Stimulated activated CD8-positive, alpha-beta memory T cell treated with anti-CD3 and anti-CD28 coated beads, Interleukin-15, amount 100 ng/mL, for 1 hour (primary cell): ENCODE measurements around the gene INPP5E.

Source experiments
- DNase-seq: peaks from one replicate; pipeline ENCODE4 v3.0.0-alpha.2; 2020; ENCODE audit warnings: low read depth

INPP5E gene

DNA sequence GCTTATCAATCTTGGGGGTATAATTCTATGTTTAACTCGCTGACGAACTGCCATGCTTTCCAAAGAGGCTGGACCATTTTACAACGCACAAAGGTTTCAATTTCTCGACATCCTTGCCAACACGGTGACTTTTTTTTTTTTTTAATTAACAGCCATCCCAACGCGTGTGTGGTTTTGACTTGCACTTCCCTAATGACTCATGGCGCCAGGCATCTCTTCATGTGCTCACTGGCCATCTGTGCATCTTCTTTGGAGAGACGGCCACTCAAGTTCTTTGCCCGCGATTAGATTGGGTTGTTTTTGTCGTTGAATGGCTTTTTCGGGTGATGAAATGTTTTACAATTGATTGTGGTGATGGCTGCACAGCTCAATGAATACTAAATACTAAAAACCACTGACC, 53.6 kb downstream of the INPP5E start:
- DNase-seq, result no peak

DNA sequence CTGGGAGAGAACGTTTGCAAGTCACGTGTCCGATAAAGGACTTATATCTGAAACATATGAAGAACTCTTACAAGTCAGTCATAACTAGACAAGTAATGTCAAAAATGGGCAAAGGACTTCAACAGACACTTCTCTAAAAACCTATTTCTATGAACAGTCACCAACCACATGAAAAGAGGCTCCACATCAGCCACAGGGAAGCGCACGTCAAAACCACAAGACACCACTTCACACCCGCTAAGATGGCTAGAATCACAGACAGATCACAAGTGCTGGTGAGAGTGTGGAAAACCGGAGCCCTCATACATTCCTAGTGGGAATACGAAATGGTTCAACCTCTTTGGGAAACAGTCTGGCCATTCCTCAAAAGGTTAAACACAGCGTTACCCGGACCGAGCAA, 54.6 kb downstream of the INPP5E start:
- DNase-seq, result no peak

DNA sequence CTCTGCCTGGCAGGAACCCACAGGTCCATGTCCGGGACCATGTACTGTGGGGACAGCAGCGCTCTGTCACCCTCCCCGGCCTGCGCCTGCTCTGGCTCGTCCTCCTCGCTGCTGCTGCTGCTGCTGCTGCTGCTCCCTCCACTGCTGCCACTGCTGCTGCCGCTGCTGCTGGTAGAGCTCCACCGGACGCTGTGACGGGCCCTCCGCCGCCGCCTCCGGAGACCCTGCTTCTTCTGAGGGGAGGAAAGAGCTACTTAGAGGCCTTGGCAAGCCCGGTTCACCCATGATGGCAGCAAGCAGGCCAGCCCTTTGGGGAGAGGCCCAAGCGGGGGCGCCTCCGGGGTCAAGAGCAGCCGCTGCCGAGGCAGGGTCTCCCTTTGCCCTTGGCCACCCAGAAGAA, 56.2 kb downstream of the INPP5E start:
- no peak for DNase-seq

DNA sequence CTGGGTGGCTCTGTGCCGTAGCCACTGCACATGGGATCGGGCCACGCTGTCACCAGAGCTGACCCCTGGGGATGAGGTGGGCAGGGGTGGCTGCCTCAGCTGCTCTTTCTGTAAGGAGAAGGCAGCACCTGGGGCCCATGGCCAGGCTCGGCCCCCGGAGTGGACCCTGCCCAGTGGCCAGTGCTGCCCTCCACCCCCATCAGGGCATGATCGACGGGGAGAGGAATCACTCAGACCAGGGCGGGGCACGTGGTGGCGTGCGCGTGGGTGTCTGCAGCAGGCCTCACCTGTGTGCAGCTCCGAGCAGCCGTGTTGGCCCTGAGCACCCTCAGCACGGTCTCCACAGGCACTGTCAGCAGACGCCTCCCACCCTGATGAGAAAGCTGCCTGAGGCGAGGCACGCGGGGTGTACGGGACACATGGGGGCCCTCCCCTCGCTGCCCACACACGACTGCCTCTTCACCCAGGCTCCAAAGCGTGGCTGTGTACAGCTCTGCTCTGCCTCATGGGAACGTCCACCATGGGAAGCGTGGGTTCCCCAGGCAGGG, 57.6 kb downstream of the INPP5E start:
- no peak for DNase-seq

DNA sequence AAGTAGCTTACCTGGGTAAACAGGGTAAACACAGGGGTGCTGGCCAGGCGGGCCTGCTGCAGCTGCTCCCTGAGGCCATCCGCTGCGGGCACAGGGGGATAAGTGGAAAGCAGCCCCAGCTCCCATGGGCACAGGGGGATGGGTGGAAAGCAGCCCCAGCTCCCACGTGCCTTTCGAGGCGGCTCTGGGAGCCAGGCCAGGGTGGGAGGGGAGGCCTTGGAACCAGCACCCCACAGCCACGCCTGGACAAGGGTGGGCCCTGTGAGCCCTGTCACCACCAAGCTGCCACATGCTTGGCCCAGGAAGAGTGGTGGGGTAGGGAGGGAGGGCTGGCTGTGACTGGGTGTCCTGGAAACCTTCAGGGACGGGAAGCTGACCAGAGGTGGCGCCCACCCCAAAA, 58.3 kb downstream of the INPP5E start:
- DNase-seq, result no peak

DNA sequence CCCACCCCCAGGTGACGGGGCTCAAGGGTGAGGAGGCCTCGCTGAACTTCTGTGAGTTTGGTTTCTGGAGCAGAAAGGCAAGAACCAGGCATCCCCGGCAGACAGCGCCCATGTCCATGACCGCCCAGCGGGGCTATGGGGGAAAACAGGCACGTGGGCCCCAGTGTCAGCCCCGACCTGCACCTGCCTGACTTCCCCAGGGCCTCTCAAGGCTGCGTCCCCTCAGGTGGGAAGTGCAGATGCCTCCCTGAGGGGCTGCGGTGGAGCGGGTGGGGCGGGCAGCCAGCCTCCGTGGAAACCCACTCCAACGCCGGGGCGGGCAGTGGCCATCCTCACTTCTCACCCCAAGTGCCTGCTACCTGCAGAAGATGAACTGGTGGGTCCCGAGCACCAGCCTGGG, 59.3 kb downstream of the INPP5E start:
- no peak for DNase-seq

DNA sequence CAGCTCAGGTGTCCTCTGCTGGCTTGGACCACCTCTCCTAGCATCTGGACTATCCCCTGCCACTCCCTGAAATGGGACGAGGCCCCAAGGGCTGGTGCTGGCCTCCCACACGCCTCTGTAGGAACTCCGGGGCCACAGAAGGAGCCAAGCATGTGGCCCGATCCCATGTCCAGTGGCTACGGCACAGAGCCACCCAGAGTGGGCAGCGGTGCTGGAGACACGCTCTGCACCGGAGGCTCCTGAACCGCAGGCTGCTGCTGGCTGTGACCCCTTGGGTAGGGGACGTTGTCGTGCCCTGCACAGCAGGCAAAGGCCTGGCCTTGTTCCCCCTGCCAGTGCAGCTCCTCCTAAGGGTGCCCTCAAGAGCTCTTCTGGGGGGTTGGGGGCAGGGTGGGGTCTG, 59.8 kb downstream of the INPP5E start:
- DNase-seq, result no peak

DNA sequence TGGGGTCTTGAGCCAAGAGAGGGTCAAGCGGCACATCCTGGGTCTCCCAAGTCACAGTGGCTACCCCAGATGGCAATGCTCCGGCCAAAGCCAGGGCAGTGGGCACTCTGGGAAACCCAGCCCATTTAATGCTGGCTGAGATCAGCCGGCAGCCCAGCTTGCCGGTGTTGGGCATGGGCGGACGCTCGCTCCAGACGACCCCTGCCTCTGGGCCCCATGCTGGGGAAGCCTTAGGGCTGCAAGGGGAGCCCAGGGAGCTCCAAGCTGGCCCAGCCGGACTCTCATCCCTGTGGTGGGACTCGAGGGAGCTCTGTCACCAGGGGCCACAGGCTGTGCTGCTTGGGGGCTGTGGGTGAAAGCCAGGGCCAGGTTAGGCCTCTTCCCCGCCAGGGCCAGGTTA, 60.2 kb downstream of the INPP5E start:
- no peak for DNase-seq

DNA sequence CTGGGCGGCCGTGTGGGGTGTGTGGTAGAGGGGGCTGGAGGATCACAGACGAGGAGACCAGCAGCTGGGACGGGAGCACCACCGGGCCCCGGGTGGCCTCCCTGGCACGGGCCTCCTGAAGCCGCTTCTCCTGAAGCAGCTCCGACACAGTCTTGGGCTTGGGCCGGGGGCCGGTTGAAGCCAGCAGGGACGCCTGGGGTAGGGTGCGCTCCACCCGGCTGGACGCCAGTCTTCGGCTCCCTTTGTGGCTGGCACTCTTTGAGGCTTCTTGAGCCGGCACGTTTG, 60.7 kb downstream of the INPP5E start:
- DNase-seq, result no peak
